K562 (cell line): ENCODE measurements around the gene SPX. TPM values are rescaled to one million over a fixed set of nuclear protein-coding genes. Genes with fewer than 3 reads are reported as not detected.

Experiments
- ARID4B ChIP-seq: sonication (generic); formaldehyde crosslinking; IDR thresholded peaks from 2 replicates; pipeline ENCODE4 v1.8.0; 2022; ENCODE audit warnings: mild to moderate bottlenecking, missing genetic modification reagents
- ATF7 ChIP-seq: fragments of 450-650 bp; IDR thresholded peaks from 2 replicates; pipeline ENCODE4 v1.7.1; 2014; ENCODE audit warnings: mild to moderate bottlenecking, moderate library complexity
- CBX8 ChIP-seq: fragments of 200-600 bp; sonication (generic); IDR thresholded peaks from 2 replicates; pipeline ENCODE4 v1.6.1; 2012; ENCODE audit warnings: borderline replicate concordance, mixed run types, low read depth, mild to moderate bottlenecking, moderate library complexity, mixed read lengths, low read length, control low read depth, inconsistent platforms; ENCODE audit not compliant: poor library complexity, severe bottlenecking; ENCODE audit errors: extremely low read depth
- ETV6 ChIP-seq, 3 experiments: fragments of 150-350 bp in 1 of 3; sonication (generic) in 1 of 3; formaldehyde crosslinking in 1 of 3; IDR thresholded peaks; 2 replicates each; pipeline versions ENCODE4 v1.6.1 to v1.8.0; 2014 to 2022; ENCODE audit warnings: borderline replicate concordance in 2 of 3, low read depth in 2 of 3, antibody characterized with exemption in 1 of 3, low read length in 1 of 3, mild to moderate bottlenecking in 1 of 3, missing genetic modification reagents in 1 of 3
- GMEB1 ChIP-seq: fragments of 250-450 bp; sonication (Bioruptor Pico); IDR thresholded peaks from 2 replicates; pipeline ENCODE4 v1.4.0; 2020; ENCODE audit warnings: mild to moderate bottlenecking
- HMGN3 ChIP-seq: IDR thresholded peaks from 2 replicates; pipeline ENCODE4 v1.6.1; 2011; ENCODE audit warnings: borderline replicate concordance, low read depth, mild to moderate bottlenecking, mixed read lengths, low read length; ENCODE audit not compliant: insufficient read length; ENCODE audit errors: extremely low read depth
- IRF2 ChIP-seq: sonication (generic); formaldehyde crosslinking; IDR thresholded peaks from 2 replicates; pipeline ENCODE4 v1.8.1; 2022; ENCODE audit warnings: mild to moderate bottlenecking, missing genetic modification reagents
- LCOR ChIP-seq: sonication (generic); formaldehyde crosslinking; IDR thresholded peaks from 2 replicates; pipeline ENCODE4 v1.8.0; 2022; ENCODE audit warnings: mild to moderate bottlenecking, missing genetic modification reagents
- NR2F6 ChIP-seq: fragments of 450-650 bp; formaldehyde crosslinking; IDR thresholded peaks from 2 replicates; pipeline ENCODE4 v1.4.0; 2020; ENCODE audit warnings: mild to moderate bottlenecking
- NR4A1 ChIP-seq, 2 experiments: fragments of 250-450 bp in 1 of 2; fragments of 450-650 bp in 1 of 2; sonication (Bioruptor Pico) in 1 of 2; IDR thresholded peaks; 2 replicates each; pipeline versions ENCODE4 v1.4.0 to v1.6.1; 2016 to 2020; ENCODE audit warnings: mild to moderate bottlenecking in 2 of 2, missing compliant biosample characterization in 1 of 2, missing genetic modification characterization in 1 of 2, moderate library complexity in 1 of 2
- SMARCA5 ChIP-seq: fragments of 450-650 bp; IDR thresholded peaks from 2 replicates; pipeline ENCODE4 v1.6.1; 2016
- SRSF7 ChIP-seq: fragments of 200-400 bp; formaldehyde crosslinking; optimal IDR thresholded peaks from 2 replicates; pipeline ENCODE3; 2017; ENCODE audit warnings: mild to moderate bottlenecking, low read depth, low read length
- YY1 ChIP-seq, 3 experiments: IDR thresholded peaks; 2 replicates each; pipeline ENCODE4 v1.6.1; 2011; ENCODE audit warnings: low read length in 2 of 3, mild to moderate bottlenecking in 2 of 3, moderate library complexity in 2 of 3, borderline replicate concordance in 1 of 3, control low read depth in 1 of 3, low read depth in 1 of 3; ENCODE audit not compliant: insufficient read depth in 3 of 3, insufficient replicate concordance in 2 of 3, control insufficient read depth in 1 of 3, insufficient read length in 1 of 3; ENCODE audit errors: extremely low read depth in 1 of 3
- ZFP36 ChIP-seq: fragments of 150-350 bp; IDR thresholded peaks from 2 replicates; pipeline ENCODE4 v1.6.1; 2018; ENCODE audit warnings: low read length, low read depth; ENCODE audit not compliant: partially characterized antibody
- ZNF12 ChIP-seq: sonication (generic); formaldehyde crosslinking; IDR thresholded peaks from 2 replicates; pipeline ENCODE4 v1.4.0; 2020; ENCODE audit warnings: mild to moderate bottlenecking, missing genetic modification reagents
- ZNF217 ChIP-seq: sonication (generic); formaldehyde crosslinking; IDR thresholded peaks from 2 replicates; pipeline ENCODE4 v1.8.0; 2022; ENCODE audit warnings: mild to moderate bottlenecking, missing genetic modification reagents
- ZNF408 ChIP-seq: fragments of 250-450 bp; sonication (Bioruptor Pico); IDR thresholded peaks from 2 replicates; pipeline ENCODE4 v1.4.0; 2020; ENCODE audit warnings: low read depth, mild to moderate bottlenecking, moderate library complexity
- ZNF644 ChIP-seq: fragments of 200-800 bp; sonication (Bioruptor generic); IDR thresholded peaks from 2 replicates; pipeline ENCODE4 v1.6.1; 2016; ENCODE audit warnings: low read depth, missing genetic modification characterization, missing compliant biosample characterization
- ZNF699 ChIP-seq: fragments of 250-450 bp; sonication (Bioruptor Pico); IDR thresholded peaks from 2 replicates; pipeline ENCODE4 v1.8.0; 2021; ENCODE audit warnings: mild to moderate bottlenecking, moderate library complexity; ENCODE audit not compliant: insufficient replicate concordance
- polyA plus RNA-seq, 8 experiments: library from polyadenylated mRNA; depleted of rRNA in 4 of 8; stranded (reverse) in 5 of 8; unstranded in 3 of 8; fragments of >200 nt; fragmentation: Nextera tagmentation in 2 of 8; fragmentation: Illumina TruSeq in 1 of 8; extraction: Ambion mirVana in 2 of 8; extraction: Trizol in 1 of 8; gene quantifications; 2 replicates each; pipeline versions ENCODE4 v1.2.1 to v1.2.3, GENCODE V29; 2011 to 2014; ENCODE audit warnings: inconsistent platforms in 1 of 8, missing spikeins in 1 of 8
- total RNA-seq, 7 experiments: library from RNA; depleted of rRNA in 6 of 7; stranded (reverse); fragments of >200 nt in 6 of 7; fragmentation: Illumina TruSeq in 2 of 7; extraction: Trizol in 2 of 7; gene quantifications; 2 replicates each; pipeline versions ENCODE4 v1.2.1 to v1.2.3, GENCODE V29; 2011 to 2021; ENCODE audit warnings: low replicate concordance in 1 of 7

The SPX gene
- total and polyA plus RNA-seq, 9 of the 15 experiments (the other 6 are each of a cell fraction or from before 2014, with no cell fraction given) = 0.06 to 0.40 (median 0.14) TPM

DNA sequence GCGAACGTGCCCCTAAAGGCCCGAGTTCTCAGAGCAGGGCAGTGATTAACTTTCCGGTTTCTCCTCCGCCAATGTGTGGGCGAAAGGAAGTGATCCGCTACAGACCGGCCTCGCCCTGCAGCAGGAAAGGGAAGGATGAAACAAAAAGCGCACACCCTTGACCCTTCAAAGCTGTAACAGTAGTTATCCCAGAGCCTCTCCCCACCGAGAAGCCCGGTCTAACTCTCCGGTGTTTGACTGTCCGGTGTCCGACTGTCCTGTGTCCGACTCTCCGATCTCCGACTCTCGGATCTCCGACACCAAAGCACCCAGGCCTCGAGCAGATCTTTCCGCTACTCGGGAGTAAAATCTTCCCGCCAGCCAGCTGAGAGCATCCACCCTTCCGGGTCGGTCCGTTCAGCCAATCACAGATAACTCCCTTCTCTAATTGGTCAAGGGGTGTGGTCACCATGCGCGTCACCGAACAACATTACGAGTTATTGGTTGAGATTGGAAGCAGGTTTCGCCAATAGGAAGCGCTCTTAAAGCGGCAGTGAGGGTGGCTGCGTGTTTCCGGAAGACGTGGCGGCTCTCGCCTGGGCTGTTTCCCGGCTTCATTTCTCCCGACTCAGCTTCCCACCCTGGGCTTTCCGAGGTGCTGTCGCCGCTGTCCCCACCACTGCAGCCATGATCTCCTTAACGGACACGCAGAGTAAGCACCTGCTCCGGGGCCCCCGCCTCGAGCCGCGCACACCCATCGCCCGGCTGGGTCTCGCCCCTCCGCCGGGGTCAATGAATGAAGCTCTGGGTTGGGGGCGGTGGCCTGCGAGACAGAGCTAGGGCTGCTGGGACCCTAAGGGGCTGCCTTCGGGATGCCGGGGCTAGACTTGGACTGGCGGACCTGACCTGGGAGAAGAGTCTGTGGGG lies 24.6 kb upstream of the SPX start, which contains the start of the genes GOLT1B and RECQL (continued):
- peak in 2 of 3 experiments; percentile 35 to 53 for TF ChIP-seq YY1 (IDR thresholded peaks at IDR 0.05; ENCODE audit: borderline replicate concordance in 1 of 3, control insufficient read depth in 1 of 3, extremely low read depth in 1 of 3, insufficient read depth in 3 of 3, insufficient read length in 1 of 3, insufficient replicate concordance in 2 of 3, low read depth in 1 of 3, low read length in 2 of 3)
- TF ChIP-seq ZNF12 = no peak
- TF ChIP-seq HMGN3 = no peak
- TF ChIP-seq NR4A1 (CRISPR knock-in tag; IDR thresholded peaks at IDR 0.05) = no peak
- no peak for TF ChIP-seq NR4A1 (tag; IDR thresholded peaks at IDR 0.05)
- 0 out of 2 replicates have a peak, but pooled peaks have one; percentile 39 for TF ChIP-seq LCOR (CRISPR knock-in tag)
- TF ChIP-seq ZNF408 (CRISPR knock-in tag) = no peak
- no peak for TF ChIP-seq IRF2 (CRISPR knock-in tag)
- no peak for TF ChIP-seq ZFP36
- no peak for TF ChIP-seq SRSF7
- peak; percentile 90 for TF ChIP-seq ARID4B (CRISPR knock-in tag)
- no peak for TF ChIP-seq CBX8
- peak; percentile 70; the same call in 1 of the 2 replicates for TF ChIP-seq ATF7
- TF ChIP-seq ZNF217 (CRISPR knock-in tag) = no peak
- TF ChIP-seq NR2F6 = no peak
- no peak for TF ChIP-seq ZNF644 (tag)
- TF ChIP-seq ETV6 (IDR thresholded peaks at IDR 0.05; ENCODE audit: borderline replicate concordance in 1 of 2, low read depth in 2 of 2, low read length in 1 of 2) = peak in 1 of 2 experiments; percentile 66; a peak in 1 of 4 replicates
- no peak for TF ChIP-seq ETV6 (CRISPR knock-in tag; IDR thresholded peaks at IDR 0.05; ENCODE audit: borderline replicate concordance)
- TF ChIP-seq GMEB1 (CRISPR knock-in tag) = no peak
- TF ChIP-seq ZNF699 = no peak
- TF ChIP-seq SMARCA5 = no peak
